K562 (cell line): ENCODE results near the gene FERMT1. TPM values are rescaled to one million over a fixed set of nuclear protein-coding genes. Genes with fewer than 3 reads are reported as not detected.
A peak's percentile ranks its signal among the peaks of the same experiment; 100 is the strongest.

Experiments used
- ATAC-seq: fragments of 200-7000 bp; cut with Tn5 transposase; 3 replicates; pipeline ENCODE4 v1.9.1; 2020; ENCODE audit warnings: moderate library complexity
- BruUV-seq: library from RNA; stranded (reverse); fragments of 400-500 nt; replicated peaks from 2 replicates; lab custom pipeline; 2021; lab: Mats Ljungman, UMichigan
- CTCF ChIA-PET: fragments of 300-600 bp; formaldehyde crosslinking; extraction: SDS; loops from one replicate; lab custom pipeline; 2021; ENCODE audit warnings: low intra/inter-chr PET ratio; lab: Yijun Ruan, JAX
- POLR2A ChIA-PET: fragments of 300-600, 350-650 bp; sonication (Branson Sonifier 250); formaldehyde crosslinking; extraction: SDS; loops from one replicate; lab custom pipeline; 2021; ENCODE audit warnings: antibody characterized with exemption, inconsistent platforms; lab: Yijun Ruan, JAX
- DNase-seq, 4 experiments: peaks; one replicate each; pipeline versions ENCODE4 v3.0.0 to v3.0.0-alpha.2; 2011 to 2018; ENCODE audit warnings: low spot score in 3 of 4, mixed read lengths in 3 of 4; ENCODE audit errors: extremely low read depth in 1 of 4
- FAIRE-seq: peaks from 2 replicates; lab custom pipeline; 2011; peaks lifted over from hg19 to GRCh38; lab: Jason Lieb, UNC
- H2AFZ ChIP-seq: 2 replicates; pipeline ENCODE4 v1.6.0; 2011; ENCODE audit warnings: low read depth, low read length, control low read depth, inconsistent platforms
- H3K27ac ChIP-seq: fragments of 200-600 bp; 3 replicates; pipeline ENCODE4 v1.8.0; 2011; ENCODE audit warnings: low read depth, mild to moderate bottlenecking, control low read depth, inconsistent platforms, low read length, moderate library complexity, mixed read lengths; ENCODE audit errors: extremely low read depth
- H3K27me3 ChIP-seq, 2 experiments: fragments of 300-600 bp in 1 of 2; 2 replicates in 1 of 2; 3 replicates in 1 of 2; pipeline versions ENCODE4 v1.6.0 to v1.8.0; 2011; ENCODE audit warnings: inconsistent platforms in 2 of 2, low read length in 2 of 2, mild to moderate bottlenecking in 1 of 2, mixed read lengths in 1 of 2, moderate library complexity in 1 of 2; ENCODE audit not compliant: control insufficient read depth in 2 of 2, insufficient read depth in 2 of 2
- H3K36me3 ChIP-seq: fragments of 300-600 bp; 3 replicates; pipeline ENCODE4 v1.8.0; 2011; ENCODE audit warnings: mild to moderate bottlenecking, low read length, inconsistent platforms; ENCODE audit not compliant: control insufficient read depth, insufficient read depth
- H3K4me1 ChIP-seq, 2 experiments: fragments of 200-600 bp in 1 of 2; replicated peaks in 1 of 2; 2 replicates in 1 of 2; 3 replicates in 1 of 2; pipeline versions ENCODE4 v1.5.1 to v1.8.0; 2011; ENCODE audit warnings: inconsistent platforms in 2 of 2, low read length in 2 of 2, mild to moderate bottlenecking in 1 of 2, mixed read lengths in 1 of 2, moderate library complexity in 1 of 2; ENCODE audit not compliant: control insufficient read depth in 2 of 2, insufficient read depth in 2 of 2
- H3K4me2 ChIP-seq: 2 replicates; pipeline ENCODE4 v1.6.1; 2011; ENCODE audit warnings: low read length, control low read depth, inconsistent platforms, mixed read lengths; ENCODE audit not compliant: insufficient read depth
- H3K4me3 ChIP-seq: fragments of 200-600 bp; sonication (generic), shearing (Covaris generic); 2 replicates; pipeline ENCODE4 v1.5.1; 2016; ENCODE audit warnings: control low read depth, inconsistent platforms
- H3K79me2 ChIP-seq: fragments of 200-600 bp; 3 replicates; pipeline ENCODE4 v1.8.0; 2011; ENCODE audit warnings: low read length, inconsistent platforms; ENCODE audit not compliant: control insufficient read depth, insufficient read depth
- H3K9ac ChIP-seq, 2 experiments: 2 replicates each; pipeline versions ENCODE4 v1.6.0 to v1.6.1; 2011; ENCODE audit warnings: low read depth in 2 of 2, low read length in 2 of 2, control low read depth in 1 of 2, inconsistent platforms in 1 of 2, mild to moderate bottlenecking in 1 of 2, mixed read lengths in 1 of 2; ENCODE audit not compliant: insufficient read depth in 1 of 2
- H3K9me1 ChIP-seq: one replicate; pipeline ENCODE4 v1.6.0; 2011; ENCODE audit warnings: inconsistent platforms, mild to moderate bottlenecking, low read length, moderate library complexity; ENCODE audit not compliant: control insufficient read depth, insufficient read depth
- H3K9me3 ChIP-seq: replicated peaks from 2 replicates; pipeline ENCODE4 v1.5.1; 2011; ENCODE audit warnings: low read depth, low read length, inconsistent platforms; ENCODE audit not compliant: control insufficient read depth, insufficient read depth
- H4K20me1 ChIP-seq: replicated peaks from 2 replicates; pipeline ENCODE4 v1.6.1; 2011; ENCODE audit warnings: low read length, inconsistent platforms, mixed read lengths; ENCODE audit not compliant: control insufficient read depth, insufficient read depth
- BDP1 ChIP-seq: IDR thresholded peaks from 3 replicates; pipeline ENCODE4 v1.6.1; 2011; ENCODE audit not compliant: insufficient read length, insufficient read depth
- CLOCK ChIP-seq: fragments of 250-450 bp; sonication (Bioruptor Pico); IDR thresholded peaks from 2 replicates; pipeline ENCODE4 v1.4.0; 2020; ENCODE audit warnings: mild to moderate bottlenecking, moderate library complexity, borderline replicate concordance
- CXXC5 ChIP-seq: fragments of 250-450 bp; sonication (Bioruptor Pico); IDR thresholded peaks from 2 replicates; pipeline ENCODE4 v1.8.0; 2022; ENCODE audit warnings: inconsistent platforms, mild to moderate bottlenecking, moderate library complexity
- MAX ChIP-seq: sonication (generic); formaldehyde crosslinking; IDR thresholded peaks from 2 replicates; pipeline ENCODE4 v1.9.0; 2022; ENCODE audit warnings: mild to moderate bottlenecking, missing genetic modification reagents
- MTA1 ChIP-seq: fragments of 450-650 bp; IDR thresholded peaks from 2 replicates; pipeline ENCODE4 v1.6.1; 2017; ENCODE audit warnings: borderline replicate concordance
- TSHZ1 ChIP-seq: fragments of 250-450 bp; sonication (Bioruptor Pico); IDR thresholded peaks from 2 replicates; pipeline ENCODE4 v1.4.0; 2020; ENCODE audit warnings: mild to moderate bottlenecking, moderate library complexity
- USF1 ChIP-seq: sonication (generic); formaldehyde crosslinking; IDR thresholded peaks from 2 replicates; pipeline ENCODE4 v1.9.0; 2022; ENCODE audit warnings: mild to moderate bottlenecking, missing genetic modification reagents
- YY1 ChIP-seq, 3 experiments: IDR thresholded peaks; 2 replicates each; pipeline ENCODE4 v1.6.1; 2011; ENCODE audit warnings: low read length in 2 of 3, mild to moderate bottlenecking in 2 of 3, moderate library complexity in 2 of 3, borderline replicate concordance in 1 of 3, control low read depth in 1 of 3, low read depth in 1 of 3; ENCODE audit not compliant: insufficient read depth in 3 of 3, insufficient replicate concordance in 2 of 3, control insufficient read depth in 1 of 3, insufficient read length in 1 of 3; ENCODE audit errors: extremely low read depth in 1 of 3
- ZNF143 ChIP-seq: sonication (generic); formaldehyde crosslinking; IDR thresholded peaks from 2 replicates; pipeline ENCODE4 v1.9.0; 2022; ENCODE audit warnings: mild to moderate bottlenecking, missing genetic modification reagents
- ZNF445 ChIP-seq: fragments of 250-450 bp; sonication (Bioruptor Pico); IDR thresholded peaks from 2 replicates; pipeline ENCODE4 v1.4.0; 2020; ENCODE audit warnings: low read depth, mild to moderate bottlenecking, moderate library complexity
- WGBS: fragments of 100-300 bp; shearing (Covaris generic); methylation state at CpG from one replicate; pipeline ENCODE4 v1.1.6; 2016; ENCODE audit warnings: low coverage, mixed read lengths; ENCODE audit not compliant: insufficient coverage; ENCODE audit errors: missing lambda C conversion rate; 5-methylcytosine and 5-hydroxymethylcytosine counted together
- in situ Hi-C: fragments of 300-500 bp; cut with MboI; formaldehyde crosslinking; loops from 4 replicates; pipeline ENCODE4 v1.15.0; 2018; ENCODE audit warnings: inconsistent platforms, mixed read lengths
- intact Hi-C: fragments of 100-400 bp; cut with micrococcal nuclease; formaldehyde crosslinking; loops from 2 replicates; pipeline ENCODE4 v1.14.2; 2022
- polyA plus RNA-seq, 8 experiments: library from polyadenylated mRNA; depleted of rRNA in 4 of 8; stranded (reverse) in 5 of 8; unstranded in 3 of 8; fragments of >200 nt; fragmentation: Nextera tagmentation in 2 of 8; fragmentation: Illumina TruSeq in 1 of 8; extraction: Ambion mirVana in 2 of 8; extraction: Trizol in 1 of 8; gene quantifications; 2 replicates each; pipeline versions ENCODE4 v1.2.1 to v1.2.3, GENCODE V29; 2011 to 2014; ENCODE audit warnings: inconsistent platforms in 1 of 8, missing spikeins in 1 of 8
- total RNA-seq, 7 experiments: library from RNA; depleted of rRNA in 6 of 7; stranded (reverse); fragments of >200 nt in 6 of 7; fragmentation: Illumina TruSeq in 2 of 7; extraction: Trizol in 2 of 7; gene quantifications; 2 replicates each; pipeline versions ENCODE4 v1.2.1 to v1.2.3, GENCODE V29; 2011 to 2021; ENCODE audit warnings: low replicate concordance in 1 of 7

Gene FERMT1
- total and polyA plus RNA-seq, 9 of the 15 experiments (the other 6 are each of a cell fraction or from before 2014, with no cell fraction given), result 0.07 TPM; not detected in 8

GRCh38 chr20:6045566-6045965 lies 77.3 kb downstream of the FERMT1 start (continued):
- no peak for TF ChIP-seq TSHZ1
- TF ChIP-seq BDP1, result no peak
- no peak for TF ChIP-seq MTA1
- TF ChIP-seq ZNF445 (CRISPR knock-in tag), result no peak
- no peak for TF ChIP-seq MAX (CRISPR knock-in tag)
- TF ChIP-seq CXXC5 (CRISPR knock-in tag), result no peak

GRCh38 chr20:6044115-6044514 lies 78.7 kb downstream of the FERMT1 start:
- peak; percentile 71 for FAIRE-seq
- intact Hi-C loops, result no loop called here
- Histone ChIP-seq H3K9ac (no peak overlapping the region), H3K36me3 (peaks cover 20% of the 10 kb centered on the region; the same call in 2 of the 3 replicates), H3K79me2 (no peaks in the 10 kb centered on the region), H3K9me1 (no peaks in the 10 kb centered on the region), H2AFZ (no peak overlapping the region), H3K27me3 (no peaks in the 10 kb centered on the region), H3K9me3 (no peaks in the 10 kb centered on the region), H3K4me1 (peaks cover 0 to 10% of the 10 kb centered on the region in 2 experiments; a peak in 1 of 5 replicates), H3K4me3 (no peak overlapping the region), H3K27ac (no peak overlapping the region), H4K20me1 (no peaks in the 10 kb centered on the region), H3K4me2 (no peak overlapping the region)
- in situ Hi-C loops, result no loop called here
- ATAC-seq, result peak; percentile 98
- BruUV-seq, result no TSS peak
- peak; percentile 17 to 52 (median 33) for DNase-seq
- ChIA-PET POLR2A (interaction anchor here (0.6 to 1.1 kb wide), 2 partner anchors 10 to 19 kb away, joined by 3 to 5 read pairs; no protein-coding TSS in a partner anchor), CTCF (no interaction called here)
- 14% methylated on average over 2 of the region's 2 CpGs for WGBS
- peak; percentile 74 for TF ChIP-seq ZNF143 (CRISPR knock-in tag)
- TF ChIP-seq USF1 (CRISPR knock-in tag), result 0 out of 2 replicates have a peak, but pooled peaks have one; percentile 31
- TF ChIP-seq CLOCK (CRISPR knock-in tag), result no peak
- TF ChIP-seq YY1 (IDR thresholded peaks at IDR 0.05; ENCODE audit: borderline replicate concordance in 1 of 3, control insufficient read depth in 1 of 3, extremely low read depth in 1 of 3, insufficient read depth in 3 of 3, insufficient read length in 1 of 3, insufficient replicate concordance in 2 of 3, low read depth in 1 of 3, low read length in 2 of 3), result peak in 2 of 3 experiments; percentile 42 to 69
